GM19395 (cell line): ENCODE results near the gene ELF5.

Source experiments
- ATAC-seq: cut with Tn5 transposase; IDR thresholded peaks from one replicate; pipeline ENCODE4 v1.9.1; 2021; ENCODE audit warnings: mild to moderate bottlenecking, moderate library complexity; ENCODE audit not compliant: unreplicated experiment

Gene ELF5

DNA sequence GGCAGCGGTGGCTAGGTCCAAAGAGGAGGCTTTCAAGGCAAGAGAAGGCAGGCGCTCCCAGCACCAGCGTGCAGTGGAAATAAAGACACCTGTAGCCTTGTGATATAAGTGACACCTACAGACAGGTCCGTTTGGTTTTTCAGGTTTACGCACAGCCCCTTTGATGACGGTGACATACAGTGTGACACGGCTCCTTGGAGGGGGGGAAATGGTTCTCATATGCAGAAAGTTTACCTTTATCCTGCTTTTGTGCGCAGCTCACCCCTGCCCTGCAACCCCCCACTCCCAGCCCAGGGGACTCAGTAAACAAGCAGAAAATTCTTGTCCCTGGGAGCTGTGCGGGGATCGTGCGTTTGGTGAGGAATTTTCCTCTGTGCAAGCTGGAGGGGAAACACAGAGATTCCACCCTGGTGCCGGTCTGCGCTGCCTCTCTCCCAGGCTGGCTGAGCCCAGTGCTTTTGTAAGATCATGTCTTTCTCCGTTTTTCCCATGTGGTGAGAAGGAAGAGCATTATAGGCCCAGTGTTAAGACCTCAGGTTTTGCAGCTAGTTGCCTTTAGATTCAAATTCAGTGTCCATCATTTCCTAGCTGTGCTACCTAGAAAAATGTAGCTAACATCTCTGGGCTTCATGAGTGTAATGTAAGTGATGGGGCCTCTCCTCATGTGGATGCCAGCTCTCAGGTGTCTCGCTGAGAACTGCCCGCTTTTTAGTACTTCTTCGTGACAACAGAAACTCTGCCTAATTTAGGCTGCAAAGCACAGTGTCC is at the start of gene ELF5:
Gene ELF5 (minus strand): TSS at position 113 of the 768 bp plus-strand sequence. CDS start 8,045 bp downstream, outside the sequence.
- no peak for ATAC-seq

DNA sequence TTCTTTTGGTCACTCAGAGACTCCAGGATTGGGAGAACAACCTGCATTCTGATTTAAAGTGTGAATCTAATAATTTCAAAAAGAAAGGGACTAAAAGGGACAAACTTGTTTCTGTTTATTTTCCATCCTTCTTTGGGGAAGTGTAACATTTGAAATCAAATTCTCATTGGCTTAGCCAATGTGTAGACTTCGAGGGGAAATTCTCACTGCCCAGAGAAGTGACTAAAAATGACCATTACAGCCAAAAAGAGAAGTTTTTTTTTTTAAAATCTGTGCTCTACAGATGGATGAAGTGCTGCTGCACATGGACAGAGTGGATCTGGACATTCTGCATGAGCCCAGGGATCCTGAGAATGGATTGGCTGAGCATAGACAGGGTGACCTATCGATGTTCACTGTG is 49.4 kb upstream of the ELF5 start:
- ATAC-seq = no peak

DNA sequence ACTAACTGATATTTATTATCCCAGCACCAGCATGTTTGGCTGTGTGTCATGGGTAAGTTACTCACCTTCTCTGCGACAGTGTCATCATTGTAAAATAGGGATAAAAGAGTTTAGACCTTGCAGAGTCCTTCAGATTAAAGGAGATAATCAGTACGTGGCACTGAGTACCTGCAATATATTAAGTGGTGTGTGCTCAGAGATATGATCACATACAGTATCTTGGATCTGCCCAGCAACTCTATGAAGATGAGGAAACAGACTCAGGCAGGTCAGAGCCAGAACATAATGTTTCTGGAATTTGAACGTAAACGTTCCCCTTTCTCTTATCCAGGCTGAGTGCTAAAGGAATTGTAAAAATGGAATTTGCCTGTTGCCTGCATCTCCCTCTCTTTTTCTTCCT is 46.9 kb upstream of the ELF5 start:
- ATAC-seq = no peak

DNA sequence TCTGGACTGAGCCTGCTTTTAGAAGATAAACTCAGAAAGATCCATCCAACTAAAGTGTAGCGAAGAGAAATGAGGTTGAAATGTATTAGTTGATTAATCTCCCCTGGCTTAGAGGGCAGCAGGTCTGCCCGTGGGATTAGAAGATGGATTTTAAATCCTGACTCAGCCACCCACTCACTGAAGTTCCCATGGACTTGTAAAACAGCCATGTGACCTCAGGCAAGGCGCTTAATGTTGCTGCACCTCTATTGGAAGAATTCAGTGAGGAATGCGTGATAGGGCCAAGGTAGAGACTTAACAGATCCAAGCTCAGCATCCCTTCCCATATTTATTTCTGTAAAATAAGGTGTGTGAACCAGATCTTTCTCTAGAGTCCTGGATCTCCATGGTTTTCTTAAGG is 45.1 kb upstream of the ELF5 start:
- ATAC-seq = no peak

DNA sequence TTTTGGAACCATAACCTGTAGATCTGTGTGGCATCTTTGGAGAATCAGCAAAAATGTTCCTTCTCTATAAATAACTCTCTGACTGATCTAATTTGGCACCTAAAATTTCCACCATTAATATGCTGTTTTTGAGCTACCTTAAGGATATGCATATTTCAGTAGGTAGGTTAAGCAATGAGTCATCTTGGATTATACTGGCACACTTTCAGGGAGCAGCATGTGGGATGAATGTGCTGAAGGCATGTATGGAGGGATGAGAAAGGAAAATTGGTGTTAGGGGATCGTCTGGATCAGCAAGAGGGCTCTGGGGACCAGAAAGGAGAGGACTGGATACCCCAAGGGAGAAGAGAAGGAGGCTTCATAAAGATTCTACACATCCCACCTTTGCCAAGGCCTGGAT is 44.6 kb upstream of the ELF5 start:
- ATAC-seq = no peak

DNA sequence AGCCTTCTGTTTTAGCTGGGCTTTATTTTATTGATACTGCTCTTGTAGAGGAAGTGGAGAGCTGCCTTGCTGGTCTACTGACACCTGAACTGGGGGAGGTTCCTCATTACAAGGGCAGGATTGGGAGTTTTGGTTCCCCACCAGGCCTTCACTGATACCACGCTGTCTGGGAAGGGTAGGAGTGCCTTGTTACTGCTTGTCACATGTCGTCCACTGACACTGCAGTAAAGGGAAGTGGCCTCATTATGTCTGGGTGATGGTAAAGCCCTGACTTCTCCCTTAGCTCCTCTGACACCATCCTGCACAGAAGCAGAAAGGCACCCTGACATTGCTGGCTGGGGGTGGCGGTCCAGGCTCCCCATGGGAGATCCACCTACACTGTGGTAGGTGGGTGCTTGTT is 38.7 kb upstream of the ELF5 start:
- no peak for ATAC-seq

DNA sequence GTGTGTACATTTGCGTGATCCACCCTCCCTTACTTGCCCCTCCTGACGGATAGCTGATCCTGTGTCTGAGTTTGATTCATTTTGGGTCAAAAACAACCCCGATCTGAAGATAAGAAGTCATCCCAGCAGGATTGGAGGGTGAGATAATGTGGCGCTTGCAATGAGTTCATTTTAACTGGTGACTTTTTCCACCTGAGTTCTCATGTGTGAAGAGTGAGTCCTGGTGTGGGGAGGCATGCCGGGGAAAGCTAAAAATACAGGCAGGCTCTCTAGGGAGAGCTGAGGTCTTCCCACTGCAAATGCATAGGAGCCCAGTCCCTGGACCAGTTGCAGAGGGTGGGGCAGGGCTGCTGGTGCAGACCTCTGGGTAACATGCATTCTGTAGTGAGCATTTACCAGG is 35.7 kb upstream of the ELF5 start:
- no peak for ATAC-seq

DNA sequence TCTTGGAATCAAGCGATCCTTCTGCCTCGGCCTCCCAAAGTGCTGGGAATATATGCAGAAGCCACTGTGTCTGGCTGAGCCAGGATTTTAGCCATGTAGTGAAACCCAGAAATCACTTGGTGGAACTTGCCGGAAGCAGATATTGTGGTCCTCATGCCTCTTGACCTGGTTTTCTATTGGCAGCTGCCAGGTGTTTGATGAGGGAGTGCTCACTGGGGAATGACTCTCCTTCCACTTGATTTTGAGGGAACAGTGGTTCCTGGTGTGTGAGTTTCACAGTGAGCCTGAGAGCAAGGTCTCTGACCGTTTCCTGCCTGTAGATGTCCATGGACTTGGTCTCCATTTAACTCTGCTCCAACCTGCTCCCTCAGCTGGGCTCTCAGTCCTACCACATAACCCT is 34.7 kb upstream of the ELF5 start:
- ATAC-seq = no peak

DNA sequence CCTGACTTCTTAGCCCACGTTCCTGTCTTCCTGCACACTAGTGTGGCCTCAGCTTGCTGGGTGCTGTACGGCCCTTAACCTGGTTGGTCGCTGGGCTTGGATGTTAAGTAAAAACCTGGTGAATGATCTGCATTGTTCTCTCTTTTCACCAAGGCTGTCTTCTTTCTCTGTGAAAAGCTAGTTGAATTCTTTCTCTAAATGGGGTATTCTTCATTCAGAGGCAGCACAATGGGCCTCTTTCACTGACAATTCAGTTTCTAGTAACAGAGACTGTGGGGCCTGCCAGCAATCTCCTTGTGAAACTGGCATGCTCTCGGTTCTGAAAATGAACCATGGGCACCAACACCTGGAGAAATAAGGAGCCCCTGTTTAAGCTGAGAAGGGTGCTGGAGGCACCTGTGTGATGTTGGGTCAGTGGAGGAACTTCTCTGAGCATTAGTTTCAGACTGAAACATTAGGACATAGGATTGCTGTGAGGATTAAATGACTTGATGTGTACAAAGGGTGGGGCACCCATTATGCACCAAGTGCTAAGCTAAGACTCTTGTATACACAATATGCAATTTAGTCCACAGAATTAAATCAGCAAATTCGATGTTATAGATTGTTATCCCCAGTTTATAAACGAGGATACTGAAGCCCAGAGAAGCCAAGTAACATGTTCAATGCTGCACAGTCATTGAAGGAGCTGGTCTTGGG is 33.1 kb upstream of the ELF5 start:
- ATAC-seq = no peak

DNA sequence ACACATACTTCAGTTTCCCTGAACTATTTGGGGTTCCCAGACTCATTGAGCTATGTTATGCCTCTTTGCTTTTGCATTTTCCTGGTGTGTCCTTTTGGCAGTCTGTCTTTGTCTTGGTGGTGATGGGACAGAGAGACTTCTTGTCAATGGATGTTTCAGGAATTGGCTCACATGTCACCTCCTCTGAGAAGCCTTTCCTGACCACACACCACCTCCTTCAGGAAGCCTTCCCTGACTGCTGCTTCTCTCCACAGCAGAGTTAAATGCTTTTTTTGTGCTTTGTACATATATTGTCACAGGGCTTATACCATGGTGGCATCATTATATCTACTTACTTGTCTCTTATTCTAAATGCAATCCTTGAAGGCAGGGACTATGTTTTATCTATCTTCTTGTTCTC is 28.5 kb upstream of the ELF5 start:
- no peak for ATAC-seq

DNA sequence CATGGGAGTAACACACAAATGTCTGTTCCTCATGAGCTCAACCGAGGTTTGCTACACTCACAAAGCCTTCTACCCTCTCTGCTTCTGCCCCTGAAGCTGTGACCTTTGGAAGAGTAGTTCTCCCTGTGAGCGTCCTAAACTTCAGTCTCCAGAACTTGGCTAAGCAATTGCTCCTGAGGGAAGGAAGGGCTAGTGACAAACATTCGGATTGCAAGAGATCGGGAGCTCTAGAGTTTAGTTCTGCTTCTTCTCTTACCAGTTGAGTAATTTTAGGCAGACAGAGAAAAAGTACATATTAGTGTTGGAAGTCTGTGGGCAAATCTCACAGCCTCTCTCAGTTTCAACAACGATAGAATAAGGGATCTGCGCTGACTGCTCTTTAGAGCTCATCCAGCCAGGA is 27.3 kb upstream of the ELF5 start:
- no peak for ATAC-seq

DNA sequence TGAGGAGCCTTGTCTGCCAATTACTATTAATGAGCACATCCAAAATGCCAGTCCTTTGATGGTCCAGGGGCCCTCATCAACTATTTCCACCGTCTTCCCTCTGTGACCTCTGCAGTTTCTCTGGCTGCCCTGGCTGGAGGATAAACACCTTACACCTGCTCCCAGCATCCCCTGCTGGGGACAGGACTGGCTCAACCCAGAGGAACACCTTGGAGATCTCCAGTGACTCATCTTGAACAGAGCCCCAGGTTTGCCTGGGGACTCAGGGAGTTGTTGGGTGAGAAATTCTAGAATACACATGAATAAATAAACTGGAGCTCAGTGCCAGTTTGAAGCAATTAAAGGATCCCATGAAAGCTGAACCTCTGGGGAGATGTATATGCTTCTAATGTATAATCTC is 24.0 kb upstream of the ELF5 start:
- no peak for ATAC-seq

DNA sequence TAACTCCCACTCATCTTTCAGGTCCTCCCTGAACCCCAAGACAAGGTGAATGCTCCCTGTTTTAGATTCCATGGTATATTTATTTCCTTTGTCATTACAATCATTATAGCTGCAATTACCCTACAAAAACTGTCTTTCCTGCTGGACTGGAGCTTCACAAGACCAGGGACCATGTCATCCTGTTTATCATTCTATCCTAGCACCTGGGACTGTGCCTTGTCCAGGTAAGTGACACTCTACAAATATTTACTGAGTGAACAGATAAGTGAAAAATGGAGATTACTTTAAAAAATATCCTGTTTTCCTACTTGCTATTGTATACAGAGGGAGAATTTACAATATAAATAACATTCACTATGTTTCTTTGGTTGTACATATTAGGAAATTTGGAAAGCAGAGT is 22.5 kb upstream of the ELF5 start:
- ATAC-seq = no peak

DNA sequence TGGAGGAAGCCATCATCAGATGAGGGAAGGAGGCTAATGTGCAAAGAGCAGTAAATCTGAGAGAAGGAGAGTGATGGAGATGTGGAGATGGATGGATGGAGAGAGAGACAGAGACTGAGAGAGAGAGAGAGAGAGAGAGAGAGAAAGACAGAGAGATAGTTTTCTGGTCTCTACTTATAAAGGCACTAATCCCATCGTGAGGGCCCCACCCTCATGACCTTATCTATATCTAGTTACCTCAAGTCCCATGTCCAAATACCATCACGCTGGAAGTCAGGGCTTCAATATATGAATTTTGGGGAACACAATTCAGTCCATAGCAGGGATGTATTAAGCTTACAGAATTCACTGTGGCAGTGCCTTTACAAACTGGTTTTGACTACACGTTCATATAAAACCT is 21.2 kb upstream of the ELF5 start:
- no peak for ATAC-seq

DNA sequence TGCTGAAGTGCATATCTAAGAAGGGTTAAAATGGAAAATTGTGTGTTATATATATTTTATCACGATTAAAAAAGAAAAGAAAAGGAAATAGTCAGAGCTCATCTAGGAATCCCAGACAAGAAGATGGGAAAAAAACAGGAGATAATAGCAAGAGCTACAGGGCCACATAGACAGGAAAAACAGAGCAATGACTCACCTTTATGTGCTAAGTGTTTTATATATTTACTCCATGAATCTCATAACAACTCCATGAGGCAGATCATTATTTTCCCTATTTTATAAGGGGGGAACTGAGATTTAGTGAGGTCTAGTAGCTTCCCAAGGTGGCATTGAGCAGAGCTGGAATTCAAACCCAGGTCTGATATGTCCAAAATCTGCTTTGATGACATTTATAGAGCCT is 18.1 kb upstream of the ELF5 start:
- no peak for ATAC-seq

DNA sequence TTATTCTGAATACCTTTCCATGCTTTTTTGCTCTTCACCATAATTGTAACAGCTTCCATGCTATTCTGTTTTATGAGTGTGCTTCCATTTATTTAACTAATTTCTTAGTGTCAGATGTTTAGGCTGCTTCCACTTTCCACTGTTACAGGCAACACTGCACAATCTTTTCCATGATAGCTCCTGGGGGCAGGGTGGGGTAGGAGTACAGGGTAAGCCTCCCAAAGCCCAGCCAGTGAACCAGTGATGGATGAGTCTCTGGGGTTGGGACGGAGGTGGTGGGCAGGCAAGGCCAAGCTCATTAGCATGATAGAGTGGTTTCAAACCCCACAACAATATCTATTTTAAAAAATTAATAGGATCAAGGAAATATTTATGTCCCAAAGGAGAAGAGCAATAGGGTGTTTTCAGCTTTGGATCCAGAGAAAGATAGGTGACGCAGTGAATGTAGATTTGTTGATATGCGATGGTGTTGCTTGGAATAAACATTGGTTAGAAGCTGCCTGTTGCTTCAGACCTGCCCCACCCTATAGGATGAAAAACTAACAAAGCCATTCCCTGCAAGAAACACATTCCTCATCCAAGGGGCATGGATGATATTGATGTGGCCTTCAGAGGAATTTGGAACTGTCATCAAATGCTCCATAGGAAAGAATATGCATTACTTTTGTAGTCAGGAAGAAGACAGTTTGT is 17.1 kb upstream of the ELF5 start:
- ATAC-seq = no peak

DNA sequence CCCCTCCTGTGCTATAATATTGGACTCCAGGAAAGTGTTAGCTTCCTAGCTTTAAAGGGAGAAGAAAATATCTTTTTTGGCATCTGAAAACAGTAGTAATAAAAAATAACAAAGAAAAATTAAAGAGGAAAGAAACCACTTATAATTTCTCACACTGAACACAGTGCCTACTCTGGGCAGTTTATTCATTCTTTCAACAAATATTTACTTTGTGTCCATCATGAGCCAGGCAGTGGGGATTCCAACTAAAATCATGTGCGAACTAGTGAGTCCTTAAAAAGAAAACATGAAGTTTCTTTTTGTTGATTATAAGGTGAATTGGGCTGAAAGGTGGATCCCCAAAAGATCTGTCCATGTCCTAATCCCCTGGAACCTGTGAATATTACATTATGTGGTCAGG is 16.0 kb upstream of the ELF5 start:
- no peak for ATAC-seq

DNA sequence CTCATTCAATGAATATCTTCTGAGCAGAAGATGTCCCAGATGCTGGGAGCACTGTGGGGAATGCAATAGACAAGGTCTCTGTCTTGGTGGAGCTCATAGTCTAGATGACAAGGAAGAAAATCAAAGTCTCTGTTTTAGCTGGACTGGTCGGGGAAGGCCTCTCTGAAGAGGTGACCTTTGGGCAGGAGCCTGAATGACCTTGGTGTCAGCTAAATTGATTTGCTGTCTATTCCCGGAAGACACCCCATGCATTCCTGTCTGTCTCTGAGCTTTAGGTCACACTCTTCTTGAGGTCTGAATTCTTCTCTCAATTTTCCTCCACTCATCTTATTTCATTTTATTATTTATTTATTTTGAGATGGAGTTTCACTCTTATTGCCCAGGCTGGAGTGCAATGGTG is 14.5 kb upstream of the ELF5 start:
- ATAC-seq = no peak

DNA sequence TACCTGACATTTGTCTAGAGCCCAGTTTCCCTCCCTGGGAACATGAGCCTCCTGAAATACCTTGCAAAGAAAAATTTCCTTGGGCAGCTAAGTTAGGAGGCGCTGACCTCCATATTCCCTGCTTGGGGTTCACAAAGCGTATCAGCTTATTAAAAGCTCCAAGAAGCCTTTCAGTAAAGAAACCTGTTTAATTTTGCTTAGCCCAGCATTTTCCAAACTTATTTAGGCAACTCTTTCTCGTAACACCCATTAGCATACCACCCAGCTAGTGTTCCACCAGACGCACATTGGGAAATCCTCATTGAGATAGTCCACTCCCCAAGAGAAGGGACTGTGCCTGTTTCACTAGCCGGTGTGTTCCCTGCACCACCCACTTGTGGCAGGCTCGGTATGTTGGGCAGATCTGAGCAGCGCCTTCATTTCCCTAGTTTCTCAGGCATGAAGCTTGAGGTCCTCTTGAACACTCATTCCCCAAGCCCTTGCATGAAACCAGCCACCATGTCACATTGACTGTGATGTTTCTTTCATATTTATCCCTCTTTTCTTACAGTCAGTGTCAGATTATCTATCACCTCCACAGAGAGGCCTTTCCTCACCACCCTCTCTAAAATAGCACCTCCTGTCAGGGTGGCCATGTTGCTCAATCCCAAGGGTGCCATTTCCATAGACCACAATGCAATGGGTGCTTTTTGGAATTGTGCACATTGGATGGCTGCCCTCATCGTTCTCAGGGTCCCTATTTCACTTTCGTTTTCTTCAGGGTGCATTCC is 12.5 kb upstream of the ELF5 start:
- no peak for ATAC-seq

DNA sequence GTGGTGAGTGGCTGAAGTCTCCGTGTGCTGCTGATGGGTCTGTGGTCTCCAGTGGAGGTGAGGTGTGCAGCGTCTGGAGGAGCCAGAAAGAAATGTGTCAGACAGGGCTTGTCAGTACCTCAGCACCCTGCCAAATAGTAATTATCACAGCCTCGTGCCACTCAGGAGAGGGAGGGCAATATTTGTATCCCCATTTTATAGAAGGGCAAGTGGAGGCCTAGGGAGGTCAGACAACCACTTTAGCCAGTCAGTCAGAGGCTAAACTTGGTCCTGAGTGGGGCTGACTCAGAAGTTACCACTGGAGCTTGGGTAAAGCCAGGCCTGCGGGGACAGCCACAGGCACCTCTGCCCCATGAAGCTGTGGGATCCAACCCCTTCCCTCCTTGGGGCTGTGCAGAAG is 11.5 kb upstream of the ELF5 start:
- no peak for ATAC-seq

DNA sequence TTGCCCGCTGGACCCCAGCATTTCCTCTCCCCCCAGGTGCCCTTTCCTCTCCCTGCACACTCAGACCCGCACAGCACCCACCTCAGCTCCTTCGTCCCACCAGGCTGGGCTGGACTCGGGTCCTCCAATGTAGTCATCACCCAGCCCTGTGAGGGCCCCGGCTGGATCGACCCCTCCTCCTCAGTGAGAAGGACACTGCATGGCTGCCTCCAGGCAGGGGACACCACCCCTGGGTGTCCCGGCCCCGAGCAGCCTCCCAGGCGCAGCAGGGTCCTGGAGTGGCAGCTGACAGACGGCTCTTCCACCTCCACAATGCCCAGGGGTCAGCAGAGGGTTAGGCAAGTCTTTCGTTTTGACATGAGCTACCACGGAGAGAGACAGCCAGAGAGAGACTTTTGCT is 11.1 kb upstream of the ELF5 start:
- no peak for ATAC-seq
